GM23248 (cell line): ENCODE results near the gene HMG20A.

ENCODE experiments used
- EZH2 ChIP-seq: fragments of 200-600 bp; sonication (generic); IDR thresholded peaks from 2 replicates; pipeline ENCODE4 v1.6.1; 2018; ENCODE audit warnings: antibody characterized with exemption, mild to moderate bottlenecking; ENCODE audit not compliant: insufficient read depth, poor library complexity, severe bottlenecking
- EZH2phosphoT487 ChIP-seq: fragments of 200-600 bp; sonication (generic); IDR thresholded peaks from 2 replicates; pipeline ENCODE4 v1.6.1; 2018; ENCODE audit warnings: antibody characterized with exemption, moderate library complexity, mild to moderate bottlenecking, low read depth; ENCODE audit not compliant: insufficient read depth

DNA sequence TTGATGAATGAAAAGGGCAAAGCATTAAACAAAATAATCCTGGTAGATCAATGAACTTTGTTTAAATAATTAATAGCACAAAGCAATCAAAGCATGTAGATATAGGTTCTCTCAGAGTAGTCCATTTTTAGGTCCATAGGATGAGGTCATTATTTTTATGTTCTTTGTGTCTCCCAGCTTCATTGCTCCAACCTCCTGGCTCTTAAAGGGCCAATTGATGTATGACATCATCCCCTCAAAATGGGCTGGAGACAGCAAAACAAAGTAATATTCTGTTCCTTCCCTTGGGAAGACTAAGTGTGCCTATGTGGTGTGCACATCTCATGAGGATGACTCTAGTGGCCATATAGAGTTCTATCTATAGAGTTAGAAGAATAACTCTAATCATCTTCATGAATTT, 49.5 kb downstream of the HMG20A start:
- TF ChIP-seq EZH2: no peak
- no peak for TF ChIP-seq EZH2phosphoT487
